HG03521 (cell line): ENCODE results near the gene HDAC7.

Experiments used
- ATAC-seq: cut with Tn5 transposase; IDR thresholded peaks from one replicate; pipeline ENCODE4 v1.9.1; 2021; ENCODE audit warnings: mild to moderate bottlenecking, moderate library complexity; ENCODE audit not compliant: unreplicated experiment

HDAC7 gene

DNA sequence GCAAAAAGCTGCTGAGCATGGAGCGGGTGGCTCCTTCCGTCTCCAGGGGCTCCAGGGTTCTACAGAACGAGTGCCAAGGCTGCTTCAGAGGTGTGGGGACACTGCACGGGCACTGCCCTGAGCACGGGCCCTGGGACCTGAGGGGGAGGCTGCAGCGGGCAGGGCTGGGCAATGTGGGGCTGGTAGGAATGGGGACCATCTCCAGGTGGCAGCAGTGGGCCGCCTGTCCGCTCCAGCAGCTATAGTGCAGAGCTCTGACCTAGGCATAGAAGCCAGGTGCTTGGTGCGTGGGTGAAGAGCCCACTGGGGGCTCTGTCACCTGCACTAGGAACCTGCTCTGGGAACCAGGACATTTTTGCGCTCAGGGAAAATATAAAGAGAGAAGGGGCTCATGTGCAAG is 22.3 kb downstream of the HDAC7 start:
- ATAC-seq, result no peak

DNA sequence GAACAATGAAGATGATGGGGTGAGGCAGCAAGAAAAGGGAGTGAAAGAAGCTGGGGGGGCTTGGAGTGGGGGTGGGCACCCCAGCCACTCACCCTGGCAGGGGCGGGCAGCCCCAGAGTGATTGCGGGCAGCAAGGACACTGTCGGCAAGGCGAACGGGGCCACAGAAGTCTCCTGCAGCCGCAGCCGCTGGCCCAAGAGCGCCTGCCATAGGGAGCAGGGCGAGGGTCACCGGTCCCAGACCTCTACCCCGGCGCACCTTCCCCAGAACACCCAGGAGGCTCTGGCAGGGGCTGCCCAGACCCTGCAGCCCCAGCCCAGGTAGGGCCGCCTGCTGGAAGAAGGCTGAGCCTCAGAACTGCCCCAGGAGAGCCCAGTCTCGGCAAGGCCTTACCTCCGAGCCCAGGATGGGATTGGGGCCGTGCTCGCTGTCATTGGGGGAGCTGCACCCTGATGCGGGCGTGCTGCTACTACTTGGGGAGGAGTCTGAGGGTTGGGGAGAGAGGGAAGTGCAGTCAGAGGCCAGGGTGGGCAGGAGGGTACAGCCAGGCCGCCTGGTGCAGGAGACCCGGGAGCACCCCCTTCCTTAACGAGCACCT is 23.8 kb downstream of the HDAC7 start:
- no peak for ATAC-seq

DNA sequence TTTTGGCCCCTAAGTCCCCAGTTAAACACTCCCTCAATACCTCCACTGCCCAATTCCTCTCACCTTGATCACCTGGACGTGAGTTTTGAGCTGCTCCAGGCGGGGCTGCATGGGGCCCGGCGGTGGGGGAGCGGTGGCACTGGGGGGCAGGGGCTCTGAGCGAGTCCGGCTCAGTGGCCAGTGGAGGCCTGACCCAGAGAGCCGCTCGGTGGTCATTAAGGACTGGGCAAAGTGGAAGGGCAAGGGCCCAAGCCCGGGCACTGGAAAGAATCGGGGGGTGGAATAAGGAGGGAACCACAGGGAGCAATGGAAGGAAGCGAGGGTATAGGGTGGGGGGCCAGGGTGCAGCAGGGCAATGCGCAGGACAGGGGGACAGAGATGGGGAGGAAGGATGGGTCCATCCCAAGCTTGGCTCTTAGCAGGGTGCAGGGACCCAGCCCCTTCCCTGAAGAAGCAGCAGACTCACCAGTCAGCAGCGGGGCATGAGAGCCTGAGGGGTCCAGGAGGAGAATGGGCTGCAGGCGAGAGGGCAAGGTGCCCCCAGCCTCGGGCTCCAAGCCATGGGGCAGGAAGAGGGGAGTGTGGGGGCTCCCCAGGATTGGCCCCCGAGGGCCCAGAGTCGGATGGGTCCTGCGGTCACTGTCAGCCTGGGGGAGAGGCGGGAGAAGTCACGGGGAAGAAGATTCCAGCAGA is 24.4 kb downstream of the HDAC7 start:
- ATAC-seq, result no peak

- no peak for ATAC-seq
Measured at GRCh38 chr12:47794679-47795078, 25.0 kb downstream of the HDAC7 start.

GRCh38 chr12:47793015-47793681 is 26.6 kb downstream of the HDAC7 start:
- ATAC-seq, result no peak

DNA sequence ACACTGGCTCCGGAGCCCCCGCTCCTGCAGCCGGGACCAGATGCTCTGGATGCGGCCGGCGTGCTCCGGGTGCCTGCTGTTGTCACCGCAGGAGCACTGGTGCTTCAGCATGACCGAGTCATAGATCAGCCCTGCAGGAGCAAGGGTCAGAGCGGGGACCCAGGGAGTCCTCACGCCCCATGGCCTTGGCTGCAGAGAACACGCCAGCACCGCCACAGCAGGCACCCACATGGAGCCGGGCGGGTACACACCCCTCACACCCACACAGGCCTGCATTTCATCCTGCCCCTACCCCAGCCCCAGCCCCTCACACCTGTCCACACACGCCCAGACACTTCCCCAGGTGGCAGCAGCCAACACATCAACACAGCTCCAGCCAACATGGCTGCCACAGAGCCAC is 27.8 kb downstream of the HDAC7 start:
- ATAC-seq, result no peak

- no peak for ATAC-seq
Measured at GRCh38 chr12:47791351-47791746, 28.4 kb downstream of the HDAC7 start.

- no peak for ATAC-seq
Measured at GRCh38 chr12:47790676-47791350, 28.9 kb downstream of the HDAC7 start.

GRCh38 chr12:47789712-47790489 is 29.8 kb downstream of the HDAC7 start:
- no peak for ATAC-seq

DNA sequence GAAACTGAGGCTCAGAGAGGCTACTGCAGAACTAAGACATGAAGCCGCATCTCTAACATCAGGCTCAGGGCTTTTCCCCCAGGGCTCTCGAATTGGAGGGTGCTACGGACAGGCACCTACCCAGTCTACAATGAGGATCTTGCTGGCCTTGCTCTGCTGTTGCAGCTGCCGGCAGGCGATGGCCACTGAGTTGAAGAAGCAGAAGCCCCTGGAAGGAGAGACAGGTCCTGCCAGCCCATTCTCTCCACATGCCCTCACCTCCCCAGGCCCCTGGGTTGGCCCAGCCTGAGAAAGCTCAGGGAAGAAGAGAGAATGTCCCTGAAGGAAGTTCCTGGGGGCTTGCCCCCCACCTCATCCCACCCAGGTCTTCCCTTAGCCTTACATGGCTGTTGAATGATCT is 30.6 kb downstream of the HDAC7 start:
- no peak for ATAC-seq

GRCh38 chr12:47787596-47788319 is 31.9 kb downstream of the HDAC7 start:
- no peak for ATAC-seq

GRCh38 chr12:47786662-47787280 is 32.9 kb downstream of the HDAC7 start:
- no peak for ATAC-seq

- no peak for ATAC-seq
Measured at GRCh38 chr12:47785887-47786661, 33.6 kb downstream of the HDAC7 start.

DNA sequence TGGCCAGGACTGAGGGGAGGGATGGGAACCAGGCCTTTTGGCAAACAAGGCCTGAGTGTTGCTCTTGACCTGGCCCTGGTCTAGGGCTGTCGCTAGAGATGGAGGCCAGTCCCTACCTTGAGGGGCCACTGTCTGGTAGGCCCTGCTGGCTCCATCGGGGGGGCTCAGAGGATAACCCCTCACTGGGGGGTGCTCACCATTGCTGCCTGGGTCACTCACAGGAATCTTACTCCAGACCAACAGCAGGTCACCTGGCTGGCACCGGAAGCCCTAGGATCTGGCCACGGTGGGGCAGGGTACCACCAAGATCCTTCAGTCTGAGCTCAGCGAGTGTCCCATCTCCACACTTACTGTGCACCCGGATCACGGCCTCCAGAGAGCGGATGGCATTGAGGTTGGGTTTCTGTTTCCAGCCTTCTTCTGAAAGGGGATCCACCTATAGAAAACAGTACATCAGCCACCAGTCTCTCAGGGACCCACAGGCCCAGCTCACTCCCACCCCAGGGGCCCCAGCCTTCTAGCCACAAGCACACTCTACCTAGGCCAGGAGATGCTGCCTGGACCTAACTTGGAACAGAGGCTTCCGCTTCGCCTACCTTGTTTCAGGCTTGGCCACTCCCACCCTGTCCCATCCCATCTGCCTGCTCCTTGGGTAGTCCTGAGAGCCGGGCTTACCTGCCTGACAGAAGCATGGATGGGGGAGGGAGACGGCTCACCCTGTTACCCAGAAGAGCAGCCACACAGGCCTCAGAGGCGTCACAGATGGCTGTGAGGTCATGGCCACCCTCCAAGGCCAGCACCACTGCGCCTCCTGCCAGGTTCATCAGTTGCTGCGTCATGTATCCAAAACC is 34.4 kb downstream of the HDAC7 start:
- no peak for ATAC-seq

- ATAC-seq, result no peak
Measured at GRCh38 chr12:47783821-47784819, 35.6 kb downstream of the HDAC7 start.

DNA sequence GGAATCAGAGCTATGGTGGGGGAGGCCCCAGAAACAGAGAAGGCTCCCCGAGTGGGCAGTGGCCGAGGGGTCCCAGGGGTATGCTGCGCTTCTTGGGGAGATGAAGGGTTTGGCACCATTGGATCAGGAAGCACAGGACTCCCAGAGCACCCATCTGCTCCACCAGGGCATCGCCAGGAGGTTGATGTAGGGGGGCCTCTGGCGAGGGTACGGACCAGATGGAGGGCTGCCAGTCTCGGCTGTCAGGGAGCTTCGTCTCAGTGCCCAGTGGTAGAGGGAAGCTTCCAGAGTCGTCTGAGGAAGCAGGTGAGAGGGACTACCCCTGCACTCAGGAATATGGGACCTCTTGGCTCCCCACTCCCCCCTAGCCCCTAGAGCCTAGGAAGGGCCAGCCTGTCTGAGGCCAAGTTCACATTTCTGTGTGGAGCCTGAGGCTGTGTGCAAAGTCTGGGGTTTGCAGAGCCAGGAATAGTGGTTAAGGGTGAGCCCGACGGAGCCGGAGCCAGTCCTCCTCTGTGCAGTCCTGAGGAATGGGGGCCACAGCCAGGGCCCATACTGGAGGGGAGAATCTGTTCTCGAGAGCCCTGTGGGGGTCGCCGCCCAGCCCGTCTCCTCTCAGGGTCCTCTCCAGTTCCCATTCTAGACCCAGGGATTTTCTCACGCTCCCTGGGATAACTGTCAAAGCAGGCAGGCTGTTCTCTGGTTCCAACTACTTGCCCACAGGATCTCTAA is 36.5 kb downstream of the HDAC7 start:
- no peak for ATAC-seq
